HepG2 (cell line): Measurements from ENCODE around the gene PLEKHN1. TPM values are rescaled to one million over a fixed set of nuclear protein-coding genes. Genes with fewer than 3 reads are reported as not detected.

Experiments used
- ATF1 ChIP-seq: IDR thresholded peaks from 2 replicates; pipeline ENCODE4 v1.6.1; 2016; ENCODE audit warnings: mild to moderate bottlenecking, control low read depth
- GZF1 ChIP-seq: sonication (generic); formaldehyde crosslinking; IDR thresholded peaks from 2 replicates; pipeline ENCODE4 v1.5.1; 2020; ENCODE audit warnings: mild to moderate bottlenecking, missing genetic modification reagents
- HNF4A ChIP-seq: sonication (generic); formaldehyde crosslinking; IDR thresholded peaks from 2 replicates; pipeline ENCODE4 v1.4.0; 2020; ENCODE audit warnings: missing genetic modification reagents
- HOXA5 ChIP-seq: sonication (generic); formaldehyde crosslinking; IDR thresholded peaks from 2 replicates; pipeline ENCODE4 v1.4.0; 2020; ENCODE audit warnings: missing genetic modification reagents
- IKZF1 ChIP-seq: fragments of 450-650 bp; IDR thresholded peaks from 2 replicates; pipeline ENCODE4 v1.7.1; 2016
- MTA1 ChIP-seq: sonication (generic); formaldehyde crosslinking; IDR thresholded peaks from 2 replicates; pipeline ENCODE4 v1.4.0; 2020; ENCODE audit warnings: missing genetic modification reagents, mild to moderate bottlenecking, borderline replicate concordance
- NAIF1 ChIP-seq: sonication (generic); formaldehyde crosslinking; IDR thresholded peaks from 2 replicates; pipeline ENCODE4 v1.5.0; 2020; ENCODE audit warnings: mild to moderate bottlenecking, missing genetic modification reagents, borderline replicate concordance
- NFE2L2 ChIP-seq: fragments of 150-350 bp; IDR thresholded peaks from 2 replicates; pipeline ENCODE4 v1.6.1; 2014; ENCODE audit warnings: low read length
- PCBP2 ChIP-seq: fragments of 200-400 bp; formaldehyde crosslinking; optimal IDR thresholded peaks from 2 replicates; pipeline ENCODE3; 2018; ENCODE audit warnings: low read length, low read depth; ENCODE audit not compliant: poor library complexity, severe bottlenecking
- RFXAP ChIP-seq: sonication (generic); formaldehyde crosslinking; IDR thresholded peaks from 2 replicates; pipeline ENCODE4 v1.4.0; 2020; ENCODE audit warnings: missing genetic modification reagents, borderline replicate concordance
- SIN3B ChIP-seq: fragments of 150-350 bp; IDR thresholded peaks from 2 replicates; pipeline ENCODE4 v1.6.1; 2014; ENCODE audit warnings: low read length
- SMYD3 ChIP-seq: sonication (generic); formaldehyde crosslinking; IDR thresholded peaks from 2 replicates; pipeline ENCODE4 v1.8.1; 2023; ENCODE audit warnings: mild to moderate bottlenecking, missing genetic modification reagents
- SP4 ChIP-seq: sonication (generic); formaldehyde crosslinking; IDR thresholded peaks from 2 replicates; pipeline ENCODE4 v1.8.1; 2023; ENCODE audit warnings: mild to moderate bottlenecking, missing genetic modification reagents
- SYNCRIP ChIP-seq: fragments of 200-400 bp; formaldehyde crosslinking; IDR thresholded peaks from 2 replicates; pipeline ENCODE4 v1.6.1; 2018; ENCODE audit warnings: mild to moderate bottlenecking, low read depth, low read length; ENCODE audit not compliant: insufficient read depth
- TCF7L2 ChIP-seq: IDR thresholded peaks from 2 replicates; pipeline ENCODE4 v1.6.1; 2011; ENCODE audit warnings: mild to moderate bottlenecking, low read depth, low read length, moderate library complexity
- TGIF2 ChIP-seq: IDR thresholded peaks from 2 replicates; pipeline ENCODE4 v1.6.1; 2016; ENCODE audit warnings: control low read depth, missing compliant biosample characterization
- ZBTB3 ChIP-seq: sonication (generic); formaldehyde crosslinking; IDR thresholded peaks from 2 replicates; pipeline ENCODE4 v1.4.0; 2020; ENCODE audit warnings: low read depth, mild to moderate bottlenecking, moderate library complexity, missing genetic modification reagents, borderline replicate concordance
- ZBTB4 ChIP-seq: sonication (generic); formaldehyde crosslinking; IDR thresholded peaks from 2 replicates; pipeline ENCODE4 v1.4.0; 2020; ENCODE audit warnings: missing genetic modification reagents, mild to moderate bottlenecking, borderline replicate concordance
- ZKSCAN8 ChIP-seq: IDR thresholded peaks from 2 replicates; pipeline ENCODE4 v1.6.1; 2016; ENCODE audit warnings: borderline replicate concordance, missing genetic modification reagents, missing compliant biosample characterization
- ZNF253 ChIP-seq: sonication (generic); formaldehyde crosslinking; IDR thresholded peaks from 2 replicates; pipeline ENCODE4 v1.8.0; 2022; ENCODE audit warnings: mild to moderate bottlenecking, missing genetic modification reagents, borderline replicate concordance
- ZNF513 ChIP-seq: sonication (generic); formaldehyde crosslinking; conservative IDR thresholded peaks from 2 replicates; pipeline ENCODE4 v1.5.0; 2020; ENCODE audit warnings: missing genetic modification reagents
- ZNF670 ChIP-seq: sonication (generic); formaldehyde crosslinking; IDR thresholded peaks from 2 replicates; pipeline ENCODE4 v1.8.0; 2022; ENCODE audit warnings: mild to moderate bottlenecking, missing genetic modification reagents, borderline replicate concordance
- ZNF746 ChIP-seq: sonication (generic); formaldehyde crosslinking; IDR thresholded peaks from 2 replicates; pipeline ENCODE4 v1.8.0; 2022; ENCODE audit warnings: mild to moderate bottlenecking, missing genetic modification reagents
- ZNF790 ChIP-seq: sonication (generic); formaldehyde crosslinking; IDR thresholded peaks from 2 replicates; pipeline ENCODE4 v1.8.0; 2022; ENCODE audit warnings: missing genetic modification reagents, mild to moderate bottlenecking, borderline replicate concordance
- polyA plus RNA-seq, 8 experiments: library from polyadenylated mRNA; depleted of rRNA in 3 of 8; stranded (reverse) in 7 of 8; unstranded in 1 of 8; fragments of >200 nt; fragmentation: Illumina TruSeq in 4 of 8; extraction: Trizol in 4 of 8; gene quantifications; 2 replicates each; pipeline versions ENCODE4 v1.2.1 to v1.2.3, GENCODE V29; 2011 to 2016; ENCODE audit warnings: low read depth in 4 of 8, missing spikeins in 1 of 8, mixed read lengths in 1 of 8; ENCODE audit not compliant: insufficient read depth in 1 of 8
- total RNA-seq, 5 experiments: library from RNA; depleted of rRNA; stranded (reverse); fragments of >200 nt; fragmentation: Illumina TruSeq; extraction: Trizol; gene quantifications; 2 replicates each; pipeline ENCODE4 v1.2.3, GENCODE V29; 2016; ENCODE audit warnings: low read depth in 1 of 5
- TF ChIP-seq, protein P1 (sequence below): sonication (generic); formaldehyde crosslinking; IDR thresholded peaks from 2 replicates; pipeline ENCODE4 v1.8.0; 2022; ENCODE audit warnings: missing genetic modification reagents, mild to moderate bottlenecking, inconsistent platforms, borderline replicate concordance

Gene PLEKHN1
- total and polyA plus RNA-seq, 2 of the 13 experiments (the other 11 are each of a cell fraction or from before 2014, with no cell fraction given), result 0.42 to 0.58 TPM

DNA sequence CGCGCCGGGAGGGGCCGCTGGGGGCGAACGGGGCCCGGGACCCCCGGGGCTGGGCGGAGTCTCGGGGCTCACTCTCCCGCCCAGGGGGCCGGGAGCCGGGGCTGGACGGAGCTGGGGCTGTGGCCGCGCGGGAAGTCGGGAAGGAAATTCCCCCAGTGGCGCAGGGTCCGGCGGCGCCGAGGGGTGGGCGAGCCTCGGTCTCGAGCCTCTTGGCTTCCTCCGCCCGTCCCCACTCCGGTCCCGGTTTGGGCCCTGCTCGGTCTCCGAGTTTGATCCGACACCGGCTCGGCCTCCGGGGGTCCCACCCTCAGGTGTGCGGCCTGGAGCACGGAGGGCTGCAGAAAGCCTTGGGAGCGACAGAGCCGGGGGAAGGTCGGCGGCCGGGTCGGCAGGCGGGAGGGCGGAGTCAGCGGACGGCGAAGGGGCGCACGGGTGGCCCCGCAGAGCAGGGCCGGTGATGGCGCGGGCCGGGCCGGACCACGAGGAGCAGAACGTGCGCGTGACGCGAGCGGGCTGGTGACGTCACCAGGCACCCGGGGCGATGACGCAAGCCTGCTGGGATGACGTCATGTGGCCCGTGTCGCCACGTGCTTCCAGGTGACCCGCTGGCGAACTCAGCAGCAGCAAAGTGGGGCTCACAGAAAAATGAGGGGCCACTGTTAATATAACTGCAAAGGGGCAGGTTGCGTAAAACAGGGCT is 34.2 kb downstream of the PLEKHN1 start (continued):
- TF ChIP-seq RFXAP (CRISPR knock-in tag) (0 out of 2 replicates have a peak, but pooled peaks have one; percentile 23), SMYD3 (CRISPR knock-in tag) (no peak), PCBP2 (no peak), ZNF253 (CRISPR knock-in tag) (peak; percentile 62; the same call in 1 of the 2 replicates), ZBTB4 (CRISPR knock-in tag) (no peak), MTA1 (peak; percentile 97), ZNF513 (CRISPR knock-in tag) (no peak; the same call in 1 of the 2 replicates), IKZF1 (no peak), NFE2L2 (no peak), NAIF1 (CRISPR knock-in tag) (no peak; the same call in 1 of the 2 replicates), SP4 (peak; percentile 70; the same call in 1 of the 2 replicates), ZNF790 (CRISPR knock-in tag) (peak; percentile 71), ZBTB3 (CRISPR knock-in tag) (0 out of 2 replicates have a peak, but pooled peaks have one; percentile 32), HOXA5 (CRISPR knock-in tag) (0 out of 2 replicates have a peak, but pooled peaks have one; percentile 22), ZKSCAN8 (CRISPR knock-in tag) (no peak; the same call in 1 of the 2 replicates), TCF7L2 (no peak), HNF4A (CRISPR knock-in tag) (no peak), GZF1 (CRISPR knock-in tag) (0 out of 2 replicates have a peak, but pooled peaks have one; percentile 31), SIN3B (no peak; the same call in 1 of the 2 replicates), TGIF2 (CRISPR knock-in tag) (peak; percentile 59; the same call in 1 of the 2 replicates), SYNCRIP (no peak), ZNF670 (CRISPR knock-in tag) (peak; percentile 58; the same call in 1 of the 2 replicates), ZNF746 (CRISPR knock-in tag) (peak; percentile 56; the same call in 1 of the 2 replicates), ATF1 (CRISPR knock-in tag) (peak; percentile 94)
- TF ChIP-seq, protein P1, sequence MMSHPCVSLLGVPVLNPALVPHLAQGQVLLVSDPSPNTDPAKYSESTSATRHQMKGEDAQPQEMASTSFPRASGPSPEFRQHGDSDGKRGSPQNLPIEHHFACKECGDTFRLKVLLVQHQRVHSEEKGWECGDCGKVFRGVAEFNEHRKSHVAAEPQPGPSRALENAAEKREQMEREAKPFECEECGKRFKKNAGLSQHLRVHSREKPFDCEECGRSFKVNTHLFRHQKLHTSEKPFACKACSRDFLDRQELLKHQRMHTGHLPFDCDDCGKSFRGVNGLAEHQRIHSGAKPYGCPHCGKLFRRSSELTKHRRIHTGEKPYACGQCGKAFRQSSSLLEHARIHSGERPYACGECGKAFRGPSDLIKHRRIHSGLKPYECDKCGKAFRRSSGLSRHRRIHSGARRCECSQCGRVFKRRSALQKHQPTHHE (CRISPR knock-in tag), result peak; percentile 65; the same call in 1 of the 2 replicates
